ENCODE data around the gene AQP12B.

DNA sequence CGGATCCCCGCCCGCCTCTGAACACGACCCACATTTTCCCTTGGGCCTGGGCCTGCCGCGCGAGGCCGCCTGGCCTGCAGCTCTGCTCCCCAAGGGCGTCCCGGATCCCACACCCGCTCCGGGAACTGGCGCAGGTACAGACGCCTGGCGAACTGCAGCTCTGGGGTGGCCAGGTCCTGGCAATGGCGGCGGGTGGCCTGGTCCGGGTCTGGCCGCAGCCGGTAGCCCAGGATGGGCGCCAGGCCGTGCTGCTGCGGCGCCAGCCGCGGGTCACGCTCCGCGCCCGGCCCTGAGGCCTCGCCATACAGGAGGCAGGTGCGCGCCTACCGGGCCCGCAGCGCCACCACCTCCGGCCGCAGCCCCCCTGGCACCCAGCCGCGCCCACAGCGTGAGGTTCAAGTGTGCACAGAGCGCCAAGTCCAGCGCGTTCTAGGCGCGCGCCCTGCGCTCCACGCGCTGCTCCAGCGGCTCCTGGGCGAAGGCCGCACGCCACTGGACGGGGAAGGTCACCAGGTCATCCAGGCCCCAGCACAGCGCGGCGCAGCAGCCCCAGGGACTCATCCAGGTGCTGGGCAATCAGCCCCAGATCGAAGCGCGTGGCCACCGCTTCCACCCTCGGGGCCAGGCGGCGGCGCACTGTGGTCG lies 18.5 kb upstream of the AQP12B start:
- TF ChIP-seq, protein P1, sequence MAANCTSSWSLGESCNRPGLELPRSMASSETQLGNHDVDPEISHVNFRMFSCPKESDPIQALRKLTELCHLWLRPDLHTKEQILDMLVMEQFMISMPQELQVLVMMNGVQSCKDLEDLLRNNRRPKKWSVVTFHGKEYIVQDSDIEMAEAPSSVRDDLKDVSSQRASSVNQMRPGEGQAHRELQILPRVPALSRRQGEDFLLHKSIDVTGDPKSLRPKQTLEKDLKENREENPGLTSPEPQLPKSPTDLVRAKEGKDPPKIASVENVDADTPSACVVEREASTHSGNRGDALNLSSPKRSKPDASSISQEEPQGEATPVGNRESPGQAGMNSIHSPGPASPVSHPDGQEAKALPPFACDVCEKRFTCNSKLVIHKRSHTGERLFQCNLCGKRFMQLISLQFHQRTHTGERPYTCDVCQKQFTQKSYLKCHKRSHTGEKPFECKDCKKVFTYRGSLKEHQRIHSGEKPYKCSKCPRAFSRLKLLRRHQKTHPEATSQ (tag by site-specific recombination; IDR thresholded peaks at IDR 0.05): no peak
- TF ChIP-seq, protein P2, sequence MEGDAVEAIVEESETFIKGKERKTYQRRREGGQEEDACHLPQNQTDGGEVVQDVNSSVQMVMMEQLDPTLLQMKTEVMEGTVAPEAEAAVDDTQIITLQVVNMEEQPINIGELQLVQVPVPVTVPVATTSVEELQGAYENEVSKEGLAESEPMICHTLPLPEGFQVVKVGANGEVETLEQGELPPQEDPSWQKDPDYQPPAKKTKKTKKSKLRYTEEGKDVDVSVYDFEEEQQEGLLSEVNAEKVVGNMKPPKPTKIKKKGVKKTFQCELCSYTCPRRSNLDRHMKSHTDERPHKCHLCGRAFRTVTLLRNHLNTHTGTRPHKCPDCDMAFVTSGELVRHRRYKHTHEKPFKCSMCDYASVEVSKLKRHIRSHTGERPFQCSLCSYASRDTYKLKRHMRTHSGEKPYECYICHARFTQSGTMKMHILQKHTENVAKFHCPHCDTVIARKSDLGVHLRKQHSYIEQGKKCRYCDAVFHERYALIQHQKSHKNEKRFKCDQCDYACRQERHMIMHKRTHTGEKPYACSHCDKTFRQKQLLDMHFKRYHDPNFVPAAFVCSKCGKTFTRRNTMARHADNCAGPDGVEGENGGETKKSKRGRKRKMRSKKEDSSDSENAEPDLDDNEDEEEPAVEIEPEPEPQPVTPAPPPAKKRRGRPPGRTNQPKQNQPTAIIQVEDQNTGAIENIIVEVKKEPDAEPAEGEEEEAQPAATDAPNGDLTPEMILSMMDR (tag by site-specific recombination; IDR thresholded peaks at IDR 0.05): no peak
- TF ChIP-seq, protein P3, sequence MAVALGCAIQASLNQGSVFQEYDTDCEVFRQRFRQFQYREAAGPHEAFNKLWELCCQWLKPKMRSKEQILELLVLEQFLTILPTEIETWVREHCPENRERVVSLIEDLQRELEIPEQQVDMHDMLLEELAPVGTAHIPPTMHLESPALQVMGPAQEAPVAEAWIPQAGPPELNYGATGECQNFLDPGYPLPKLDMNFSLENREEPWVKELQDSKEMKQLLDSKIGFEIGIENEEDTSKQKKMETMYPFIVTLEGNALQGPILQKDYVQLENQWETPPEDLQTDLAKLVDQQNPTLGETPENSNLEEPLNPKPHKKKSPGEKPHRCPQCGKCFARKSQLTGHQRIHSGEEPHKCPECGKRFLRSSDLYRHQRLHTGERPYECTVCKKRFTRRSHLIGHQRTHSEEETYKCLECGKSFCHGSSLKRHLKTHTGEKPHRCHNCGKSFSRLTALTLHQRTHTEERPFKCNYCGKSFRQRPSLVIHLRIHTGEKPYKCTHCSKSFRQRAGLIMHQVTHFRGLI (tag by site-specific recombination; IDR thresholded peaks at IDR 0.05): no peak

All from HEK293 (cell line).